HEK293T (cell line): Measurements from ENCODE around the gene SCN10A.

Experiments
- ARNT ChIP-seq: fragments of 450-650 bp; IDR thresholded peaks from 2 replicates; pipeline ENCODE4 v1.6.1; 2017; ENCODE audit warnings: mild to moderate bottlenecking
- ELF4 ChIP-seq: fragments of 450-650 bp; IDR thresholded peaks from 2 replicates; pipeline ENCODE4 v1.6.1; 2017; ENCODE audit warnings: antibody characterized with exemption
- FOXA1 ChIP-seq: fragments of 450-650 bp; IDR thresholded peaks from 2 replicates; pipeline ENCODE4 v1.6.1; 2016; ENCODE audit warnings: mild to moderate bottlenecking
- FOXK2 ChIP-seq: fragments of 450-650 bp; IDR thresholded peaks from 2 replicates; pipeline ENCODE4 v1.6.1; 2016; ENCODE audit warnings: mild to moderate bottlenecking
- FOXM1 ChIP-seq: fragments of 450-650 bp; IDR thresholded peaks from 2 replicates; pipeline ENCODE4 v1.6.1; 2017; ENCODE audit warnings: mild to moderate bottlenecking, borderline replicate concordance
- HDGF ChIP-seq: fragments of 450-650 bp; IDR thresholded peaks from 2 replicates; pipeline ENCODE4 v1.6.1; 2017; ENCODE audit warnings: antibody characterized with exemption, borderline replicate concordance
- NFRKB ChIP-seq: fragments of 450-650 bp; IDR thresholded peaks from 2 replicates; pipeline ENCODE4 v1.6.1; 2016; ENCODE audit warnings: mild to moderate bottlenecking, moderate library complexity
- PKNOX1 ChIP-seq: fragments of 450-650 bp; IDR thresholded peaks from 2 replicates; pipeline ENCODE4 v1.6.1; 2016
- SP1 ChIP-seq: fragments of 450-650 bp; IDR thresholded peaks from 2 replicates; pipeline ENCODE4 v1.6.1; 2017
- SUZ12 ChIP-seq: fragments of 450-650 bp; IDR thresholded peaks from 2 replicates; pipeline ENCODE4 v1.6.1; 2016; ENCODE audit warnings: mild to moderate bottlenecking
- TARDBP ChIP-seq: fragments of 450-650 bp; IDR thresholded peaks from 2 replicates; pipeline ENCODE4 v1.6.1; 2016
- ZNF384 ChIP-seq: fragments of 450-650 bp; IDR thresholded peaks from 2 replicates; pipeline ENCODE4 v1.6.1; 2016

GRCh38 chr3:38649500-38650247 is 166.3 kb downstream of the SCN10A start, which contains the start of gene SCN5A:
- TF ChIP-seq FOXA1 (no peak), SP1 (no peak), ELF4 (no peak), ARNT (no peak), HDGF (no peak), TARDBP (no peak), ZNF384 (no peak), FOXM1 (no peak), PKNOX1 (no peak), NFRKB (no peak), FOXK2 (no peak), SUZ12 (no peak)
